HuH-7.5 (cell line): Measurements from ENCODE around the gene HOXA6.

Source experiments
- DNase-seq: peaks from one replicate; pipeline ENCODE4 v3.0.0; 2011; ENCODE audit warnings: low spot score

Gene HOXA6

DNA sequence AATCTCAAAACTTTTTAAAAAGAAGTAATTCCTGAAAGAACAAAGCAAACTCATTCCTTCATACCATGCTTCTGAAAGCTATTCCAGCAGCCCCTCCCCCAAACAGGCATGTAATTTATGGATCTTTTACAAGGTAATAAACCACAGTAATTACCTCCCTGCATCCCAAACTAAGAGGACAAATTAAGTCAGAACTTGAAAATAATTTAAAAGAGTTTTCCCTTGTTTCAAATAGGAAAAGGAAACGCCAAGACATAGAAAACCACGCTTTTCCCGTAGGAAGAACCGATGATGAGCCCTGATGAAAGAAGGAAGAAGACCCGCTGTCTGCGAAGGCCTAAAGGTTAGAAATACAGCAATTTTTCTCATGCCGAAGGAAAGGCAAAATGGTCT lies 25.9 kb downstream of the HOXA6 start:
- DNase-seq = no peak

DNA sequence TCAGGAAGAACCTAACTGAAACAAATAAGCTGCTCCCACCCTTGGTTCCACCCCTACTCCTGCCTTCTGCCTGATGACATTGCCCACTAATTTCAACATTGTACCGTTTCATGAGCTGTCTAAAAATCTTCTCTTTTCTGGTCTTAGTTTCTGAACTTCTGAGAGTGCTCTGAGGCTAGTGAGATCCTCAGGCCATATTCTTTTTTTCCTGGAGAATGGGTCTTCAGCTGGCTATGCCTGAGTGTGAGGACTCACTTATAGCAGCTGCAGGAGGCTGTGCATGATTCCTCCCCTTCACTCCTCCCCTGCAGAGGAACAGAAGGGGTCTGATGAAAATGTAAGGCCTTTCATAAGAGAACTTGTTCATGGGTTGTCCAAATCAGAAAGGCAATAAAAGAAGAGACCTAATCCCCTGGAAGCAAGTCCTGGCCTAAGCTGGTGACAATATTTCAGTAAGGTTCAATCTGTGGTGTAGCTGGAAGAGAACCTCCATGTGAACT lies 28.1 kb downstream of the HOXA6 start:
- DNase-seq = no peak

DNA sequence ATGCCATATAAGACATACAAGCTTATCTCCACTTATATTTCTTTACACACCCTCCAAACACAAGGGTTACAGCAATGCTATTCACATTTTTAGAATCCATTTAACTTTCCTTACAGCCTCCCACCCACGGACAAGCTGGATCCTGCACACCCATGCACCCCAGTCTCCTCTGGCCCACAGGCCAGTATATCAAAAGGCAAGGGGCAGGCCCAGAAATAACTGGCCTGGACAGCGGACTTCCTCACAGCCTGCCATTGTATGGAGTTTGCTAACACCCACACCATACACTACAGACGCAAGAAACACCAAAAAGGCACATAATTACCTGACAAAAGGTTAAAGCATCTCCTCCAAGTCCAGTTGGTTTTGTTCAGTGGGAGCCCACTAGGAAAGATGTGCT lies 29.0 kb downstream of the HOXA6 start:
- no peak for DNase-seq

DNA sequence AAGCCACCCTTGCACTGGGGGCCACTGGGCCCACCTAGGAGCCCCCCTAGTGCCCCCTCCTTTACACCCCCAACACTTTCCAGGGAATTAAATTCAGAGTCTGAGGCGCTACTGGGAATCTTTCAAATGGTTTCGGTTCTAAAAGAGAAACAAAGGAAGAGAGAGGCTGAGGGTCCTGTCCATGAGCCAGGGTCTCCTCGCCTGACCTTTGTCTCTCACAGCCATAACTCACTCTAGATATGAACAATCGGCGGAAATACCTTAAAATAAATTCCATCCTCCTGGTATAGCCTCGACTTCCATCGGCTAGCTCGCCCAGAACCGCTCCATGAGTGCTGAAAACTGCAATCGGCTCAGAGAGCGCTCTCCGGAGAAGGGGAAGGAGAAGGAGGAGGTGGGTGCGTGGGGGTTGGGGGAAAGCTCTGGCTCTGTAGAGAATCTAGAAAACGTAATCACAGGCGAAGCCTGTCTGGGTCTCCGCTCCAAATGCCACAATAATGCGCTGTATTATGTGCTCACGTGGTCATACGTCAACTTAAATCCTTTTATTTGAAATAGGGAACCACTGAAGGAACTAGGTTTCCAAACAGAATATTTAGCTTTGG lies 29.6 kb downstream of the HOXA6 start:
- no peak for DNase-seq

DNA sequence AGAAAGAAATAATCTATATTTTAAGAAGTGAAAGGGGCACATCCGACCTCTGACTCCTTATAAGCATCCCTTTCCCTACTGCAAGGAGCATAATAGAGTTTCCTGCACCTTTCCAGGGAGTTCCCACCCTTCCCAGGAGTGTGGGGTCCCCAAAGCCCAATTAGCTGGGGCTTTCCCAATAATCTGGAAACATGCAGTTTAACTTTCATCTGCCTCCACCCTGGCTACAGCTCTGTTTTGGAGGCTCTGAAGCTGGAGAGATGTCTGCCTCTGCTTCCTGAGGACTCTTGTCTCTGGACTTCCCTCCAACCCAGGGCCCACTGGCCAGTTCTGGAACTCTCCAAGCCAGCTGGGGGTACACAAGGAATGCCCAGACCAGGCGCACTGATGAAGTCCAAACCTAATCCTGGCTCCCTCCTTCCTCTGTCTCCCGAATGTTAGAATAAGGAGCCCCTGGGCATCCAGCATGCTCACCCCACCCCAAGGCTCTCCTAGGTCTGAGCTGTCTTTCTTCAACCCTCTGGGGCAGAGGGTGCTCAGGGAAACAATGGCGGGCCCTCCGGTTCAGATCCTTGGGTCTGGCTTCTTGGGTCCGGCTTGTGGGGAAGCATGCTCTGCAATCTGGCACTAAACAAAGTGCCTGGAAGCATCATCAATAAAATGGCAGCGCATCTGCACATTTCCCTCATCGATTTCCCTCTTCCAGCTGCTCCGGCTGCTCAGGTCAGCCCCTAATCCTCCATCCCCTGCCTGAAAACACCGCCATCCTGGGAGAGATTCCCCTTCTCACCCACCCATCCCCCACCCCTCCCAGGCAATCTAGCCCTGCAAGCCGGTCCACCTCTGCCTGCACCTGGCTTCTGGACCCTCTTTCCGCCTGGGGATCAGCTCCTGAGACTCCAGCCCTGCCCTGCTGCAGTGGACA lies 30.4 kb downstream of the HOXA6 start:
- DNase-seq = no peak

DNA sequence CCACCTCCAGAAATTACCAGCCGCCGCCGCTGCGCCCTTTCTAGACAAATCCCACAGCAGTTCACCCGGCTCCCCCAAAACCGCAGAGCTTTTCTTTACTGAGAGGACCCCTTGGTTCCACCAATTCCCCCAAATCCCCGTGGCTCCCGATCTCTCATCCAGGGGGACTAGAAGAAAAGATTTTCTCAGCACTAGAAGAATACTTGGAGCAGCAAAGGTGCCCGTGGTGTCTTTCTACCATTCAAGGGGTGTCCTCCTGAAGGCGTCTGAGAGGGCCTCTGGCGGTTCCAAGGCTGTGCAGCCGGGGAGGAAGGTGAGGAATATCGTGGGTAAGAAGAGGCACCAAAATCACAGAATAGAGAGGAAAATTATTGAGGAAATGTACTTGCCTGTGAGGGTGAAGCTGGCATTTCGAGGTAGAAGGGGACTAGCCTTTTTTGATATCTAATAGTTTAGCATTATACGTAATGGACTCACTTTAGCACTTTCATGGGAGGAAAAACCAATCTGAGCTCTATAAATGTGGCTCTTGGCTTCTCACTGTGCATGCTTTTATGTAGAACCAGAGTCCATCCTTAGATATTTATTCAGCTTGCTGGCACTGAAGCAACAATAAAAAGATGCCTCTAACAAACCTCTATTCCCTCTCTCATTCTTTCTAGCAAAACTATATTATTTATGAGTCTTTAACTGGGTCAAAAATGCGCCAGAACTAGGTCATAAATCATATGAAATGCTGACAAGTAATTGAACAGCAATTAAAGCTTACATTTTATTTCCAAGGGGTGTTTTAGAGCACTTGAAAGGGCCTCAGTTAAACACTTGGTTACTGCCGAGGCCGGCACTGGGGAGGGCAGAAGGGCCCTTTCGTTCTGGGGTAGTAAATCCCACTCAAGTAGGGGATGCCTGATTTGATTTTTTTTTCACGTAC lies 31.3 kb downstream of the HOXA6 start:
- DNase-seq = no peak

DNA sequence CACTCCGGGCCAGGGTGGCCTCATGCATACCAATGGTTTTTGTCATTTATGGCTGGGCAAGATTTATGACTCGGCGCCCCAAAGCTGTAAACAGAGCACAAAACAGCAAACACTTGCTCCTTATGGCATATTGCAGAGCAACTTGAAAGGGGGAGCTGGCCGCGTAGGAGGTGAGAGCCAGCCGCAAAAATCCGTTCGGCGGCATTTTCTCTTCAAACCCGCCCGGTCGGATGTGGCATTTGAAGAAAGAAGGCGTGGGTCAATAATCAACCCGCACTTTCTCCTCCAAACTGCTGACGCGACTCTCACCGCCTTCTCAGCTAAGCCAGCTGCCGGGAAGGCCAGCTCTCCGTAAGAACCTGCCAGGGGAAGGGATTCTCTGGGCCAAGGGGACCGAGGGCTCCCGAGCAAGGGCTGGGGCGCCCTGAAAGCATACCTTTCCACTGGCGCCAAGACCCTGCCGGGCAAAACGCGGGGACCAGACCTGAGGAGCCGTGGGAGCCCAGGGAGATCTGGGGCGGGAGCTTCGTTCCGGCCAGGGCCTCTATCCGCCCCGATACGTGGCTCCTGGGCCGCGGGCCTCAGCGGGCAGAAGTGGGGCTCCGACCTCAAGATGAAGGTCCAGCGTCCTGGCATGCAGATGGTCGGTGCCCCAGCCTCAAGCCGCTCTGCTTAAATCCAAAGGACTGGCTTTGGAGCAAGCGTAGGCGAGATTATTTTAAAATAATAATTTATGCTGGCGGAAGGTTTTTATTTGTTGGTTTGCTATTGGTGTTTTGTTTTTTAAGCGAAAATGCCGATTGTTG lies 32.1 kb downstream of the HOXA6 start:
- DNase-seq = no peak

DNA sequence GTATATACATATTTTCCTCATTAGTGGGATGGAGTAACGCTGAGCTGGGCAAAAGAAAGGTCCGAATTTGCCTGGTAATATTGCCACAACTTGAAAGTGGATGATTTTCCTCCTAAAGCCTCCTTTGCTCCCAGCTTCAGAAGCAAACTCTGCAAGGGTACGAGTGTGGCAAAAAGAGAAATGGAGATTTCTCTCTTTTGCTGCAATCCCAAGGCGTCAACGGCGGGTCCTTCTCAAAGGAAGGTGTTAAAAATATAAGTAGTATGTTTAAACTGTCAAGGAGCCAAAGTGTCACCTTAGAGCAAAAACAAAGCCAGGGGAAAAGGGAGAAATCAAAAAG lies 32.7 kb downstream of the HOXA6 start:
- no peak for DNase-seq

DNA sequence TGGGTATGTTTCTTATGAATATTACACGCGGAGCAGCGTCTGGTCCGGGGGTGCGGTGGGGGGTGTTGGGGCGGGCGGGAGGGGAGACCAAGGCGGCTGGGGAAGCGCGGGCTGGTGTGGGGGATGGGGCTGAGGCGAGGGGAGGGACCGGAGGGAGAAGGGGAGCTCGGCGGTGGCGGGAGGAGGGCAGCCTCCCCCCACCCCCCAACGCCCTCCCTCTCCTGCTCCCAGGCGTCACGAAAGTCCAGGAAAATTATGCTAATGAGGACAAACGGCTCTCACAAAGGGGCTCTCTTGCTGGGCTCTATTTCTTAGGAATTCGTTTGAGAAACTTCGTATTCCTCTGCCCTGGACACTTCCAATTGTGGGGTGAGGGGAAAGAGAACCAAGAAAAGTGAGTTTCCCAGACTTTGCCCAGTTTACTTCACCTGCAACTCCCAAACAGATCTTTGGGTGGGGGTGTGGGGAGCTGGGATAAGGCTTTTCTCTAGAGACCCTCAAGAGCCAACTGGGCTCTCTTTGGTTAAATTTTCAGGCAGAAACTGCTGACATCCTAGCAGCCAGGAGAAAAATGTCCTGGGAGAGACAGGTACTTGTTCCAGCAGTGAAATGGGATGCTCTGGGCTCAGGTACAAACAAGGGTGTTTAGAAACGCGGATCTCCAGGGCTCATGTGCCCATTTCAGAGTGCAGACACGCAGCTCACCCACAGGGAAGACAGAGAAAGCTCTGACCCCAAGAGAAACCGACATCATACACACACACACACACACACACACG lies 33.4 kb downstream of the HOXA6 start:
- no peak for DNase-seq

DNA sequence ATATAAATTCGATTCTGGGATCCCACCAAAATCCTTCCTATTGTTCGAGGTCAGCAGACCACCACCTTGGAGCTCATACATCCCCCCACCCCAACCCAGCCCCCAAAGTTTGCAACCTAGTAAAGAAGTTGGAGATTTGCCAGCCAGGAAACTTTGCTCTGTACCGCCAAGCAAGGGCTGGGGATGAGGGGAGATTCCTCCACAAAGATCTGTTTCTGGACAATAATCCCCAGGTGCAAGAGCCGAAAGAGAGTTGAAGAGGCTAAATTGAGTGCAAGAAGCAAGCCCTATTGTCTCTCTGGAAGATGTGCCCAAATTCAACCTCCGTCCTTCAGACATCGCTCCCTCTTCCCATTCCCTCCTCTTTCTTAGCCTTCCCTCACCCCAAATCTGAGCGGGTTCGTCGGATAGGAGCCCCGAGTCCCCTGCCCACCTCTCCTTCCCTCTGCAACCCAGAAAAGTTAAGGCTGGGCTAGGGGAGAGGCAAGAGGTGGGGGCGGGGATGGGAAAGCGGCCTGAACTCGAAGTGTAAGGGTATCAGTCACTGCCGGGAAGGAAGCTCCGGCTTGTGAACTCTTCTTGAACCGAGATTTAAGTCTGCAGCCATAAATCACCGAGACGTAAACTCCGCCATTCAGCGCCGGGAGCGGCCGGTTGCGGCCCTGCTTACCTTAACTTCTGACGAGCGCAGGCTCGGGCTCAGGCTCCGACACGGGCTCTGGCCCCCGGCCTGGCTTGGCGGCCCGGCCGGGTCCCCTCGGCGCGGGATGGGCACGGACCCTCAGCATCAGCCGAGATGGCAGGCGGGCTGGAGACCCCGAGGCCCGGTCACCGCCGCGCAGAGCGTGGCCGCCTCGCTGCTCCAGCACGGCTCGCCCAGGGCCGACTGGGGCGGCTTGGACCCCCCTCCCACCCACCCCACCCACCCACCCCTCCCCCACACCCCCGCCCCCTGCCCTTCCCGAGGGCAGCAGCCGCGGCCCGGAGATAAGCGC lies 34.3 kb downstream of the HOXA6 start:
- DNase-seq = no peak

DNA sequence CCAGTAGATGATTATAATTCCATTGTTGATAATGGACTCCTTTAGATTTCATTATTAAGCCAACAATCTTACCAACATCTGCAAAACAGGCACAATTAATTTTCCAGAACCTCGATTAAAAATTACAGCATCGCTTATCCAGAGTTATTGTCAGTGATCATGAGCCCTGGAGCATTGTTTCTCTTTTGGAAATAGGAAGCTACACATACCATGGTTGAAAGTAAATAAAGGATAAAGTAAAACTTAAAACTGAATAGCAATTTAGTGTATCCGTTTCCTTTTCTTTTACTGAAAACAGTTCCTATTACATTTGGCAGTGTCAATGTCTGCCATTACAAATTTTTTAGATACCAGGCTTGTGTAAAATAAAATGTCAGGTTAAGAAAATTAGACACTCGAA lies 35.2 kb downstream of the HOXA6 start:
- no peak for DNase-seq

DNA sequence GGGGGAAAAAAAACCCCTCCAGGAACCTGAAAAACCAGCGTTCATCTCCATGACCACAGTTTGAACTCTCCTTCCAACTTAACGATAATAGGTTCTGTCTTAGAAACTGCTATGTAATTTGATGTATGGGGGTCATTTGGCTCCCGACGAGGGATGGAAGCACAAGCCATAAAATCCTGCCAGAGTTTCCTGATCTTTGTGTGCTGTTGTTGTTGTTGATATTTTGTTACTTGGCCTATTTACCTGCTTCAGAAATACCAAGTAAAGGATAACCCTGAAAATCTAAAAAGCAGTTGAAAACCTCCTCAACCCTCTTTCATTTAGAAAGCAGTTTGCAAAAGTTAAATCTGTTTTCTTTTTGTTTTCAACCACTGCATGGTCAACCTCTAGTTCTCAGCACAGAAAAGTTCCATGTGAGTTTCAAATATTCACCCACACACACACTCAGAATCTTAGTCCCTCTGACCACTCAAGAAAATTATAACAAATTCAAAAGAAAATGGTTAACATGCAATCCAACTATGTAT lies 35.8 kb downstream of the HOXA6 start:
- no peak for DNase-seq

DNA sequence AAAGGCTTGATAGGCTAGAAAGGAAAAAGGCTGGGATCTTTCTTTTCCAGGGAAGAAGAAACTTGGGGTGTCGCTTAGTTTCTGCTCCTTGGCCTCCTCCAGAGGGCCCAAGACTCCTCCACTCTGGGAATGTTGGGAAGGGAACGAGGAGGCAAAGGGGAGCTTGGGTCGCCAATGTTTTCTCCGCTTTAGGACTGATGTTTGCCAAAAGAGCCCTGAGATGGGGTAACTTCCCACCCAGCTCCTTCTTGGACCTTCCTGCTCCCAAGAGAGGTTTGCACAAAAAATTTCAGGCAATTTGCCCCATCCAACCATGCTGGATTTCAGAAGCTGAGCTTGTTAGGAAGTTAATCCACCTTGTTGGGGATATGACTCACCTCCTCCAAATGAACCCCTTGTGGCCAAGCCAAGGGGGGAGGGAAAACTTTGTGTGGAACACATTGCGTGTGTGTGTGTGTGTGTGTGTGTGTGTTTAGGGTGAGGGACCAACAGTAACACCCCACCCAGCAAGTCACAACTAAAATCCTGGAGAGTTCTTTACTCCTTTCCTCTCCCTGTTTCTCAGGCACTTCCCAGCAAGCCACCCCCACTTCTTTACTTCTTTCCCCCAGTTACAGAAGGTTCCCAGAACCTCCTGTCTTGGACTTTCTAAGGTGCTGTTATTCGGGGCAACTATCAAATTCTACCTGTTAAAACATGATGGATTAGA lies 36.4 kb downstream of the HOXA6 start:
- DNase-seq = no peak

DNA sequence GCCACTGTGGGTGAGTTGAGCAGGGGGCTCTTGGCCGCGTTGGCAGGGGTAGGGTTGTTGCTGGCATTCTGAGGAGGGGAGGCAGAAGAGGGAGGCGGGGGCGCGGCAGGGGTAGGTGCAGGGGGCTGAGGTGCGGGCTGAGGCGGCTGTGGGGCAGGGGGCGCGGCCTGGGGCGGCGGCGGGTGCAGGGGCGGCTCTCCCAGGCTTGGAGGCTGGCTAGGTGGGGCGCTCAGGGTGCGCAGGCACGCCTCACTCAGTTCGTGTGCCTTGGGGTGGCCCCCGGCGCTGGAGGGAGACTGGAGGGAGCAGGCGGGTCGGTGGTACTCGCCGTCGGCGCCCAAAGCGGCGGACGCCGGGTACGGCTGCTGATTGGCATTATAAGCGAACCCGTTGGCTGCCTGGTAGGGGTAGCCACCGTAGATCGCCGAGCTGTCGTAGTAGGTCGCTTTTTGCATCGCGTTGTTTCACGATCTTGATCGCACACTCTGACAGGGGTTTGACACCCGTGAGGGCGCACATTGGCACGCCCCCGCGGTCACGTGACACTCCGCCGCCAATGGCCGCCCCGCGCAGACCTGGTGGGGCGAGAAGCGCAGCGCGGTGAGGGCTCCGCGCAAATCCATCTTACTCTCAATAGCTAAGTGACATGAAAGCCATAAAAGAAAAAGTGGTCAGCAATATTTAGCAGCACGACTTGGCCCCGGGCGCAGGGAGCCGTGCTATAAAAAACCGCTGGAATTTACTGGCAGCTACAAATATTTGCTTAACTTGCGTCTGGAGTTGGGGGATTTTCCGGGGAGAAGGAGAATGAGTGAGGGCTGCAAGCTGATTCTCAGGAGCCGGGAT lies 37.2 kb downstream of the HOXA6 start:
- no peak for DNase-seq

DNA sequence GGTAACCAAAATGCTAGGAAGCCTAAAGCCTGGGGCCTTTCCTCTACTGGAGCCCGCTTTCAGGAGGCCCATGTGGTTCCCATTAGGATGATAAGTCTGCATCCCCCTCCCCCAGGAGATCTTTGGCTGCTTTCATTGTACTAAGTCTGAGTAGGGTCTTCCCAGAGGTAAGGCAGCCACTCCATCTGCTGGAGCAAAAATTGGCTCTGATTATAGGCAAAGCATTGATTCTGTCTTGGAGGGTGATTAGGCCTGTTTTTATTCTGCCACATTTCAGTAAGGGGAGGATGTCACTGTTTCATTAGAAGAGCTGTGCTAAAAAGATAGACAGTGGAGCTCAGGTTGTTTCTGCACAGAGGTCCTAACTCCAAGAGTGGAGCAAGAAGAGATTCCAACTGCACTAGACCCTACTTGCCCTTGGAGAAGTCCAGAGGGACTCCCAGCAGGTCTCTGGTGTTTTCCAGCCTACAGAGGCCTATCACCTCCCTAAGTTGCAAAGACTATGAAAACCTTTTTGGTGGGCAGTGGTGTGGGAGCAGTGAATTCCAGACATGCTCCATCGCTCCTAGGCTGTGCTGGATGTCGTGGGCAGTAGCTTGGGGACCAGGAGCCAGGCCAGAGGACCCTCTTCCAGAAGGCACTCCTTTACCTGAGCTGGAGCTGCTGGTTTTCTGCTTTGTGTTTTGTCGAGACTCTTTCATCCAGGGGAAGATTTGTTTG lies 37.9 kb downstream of the HOXA6 start:
- no peak for DNase-seq

DNA sequence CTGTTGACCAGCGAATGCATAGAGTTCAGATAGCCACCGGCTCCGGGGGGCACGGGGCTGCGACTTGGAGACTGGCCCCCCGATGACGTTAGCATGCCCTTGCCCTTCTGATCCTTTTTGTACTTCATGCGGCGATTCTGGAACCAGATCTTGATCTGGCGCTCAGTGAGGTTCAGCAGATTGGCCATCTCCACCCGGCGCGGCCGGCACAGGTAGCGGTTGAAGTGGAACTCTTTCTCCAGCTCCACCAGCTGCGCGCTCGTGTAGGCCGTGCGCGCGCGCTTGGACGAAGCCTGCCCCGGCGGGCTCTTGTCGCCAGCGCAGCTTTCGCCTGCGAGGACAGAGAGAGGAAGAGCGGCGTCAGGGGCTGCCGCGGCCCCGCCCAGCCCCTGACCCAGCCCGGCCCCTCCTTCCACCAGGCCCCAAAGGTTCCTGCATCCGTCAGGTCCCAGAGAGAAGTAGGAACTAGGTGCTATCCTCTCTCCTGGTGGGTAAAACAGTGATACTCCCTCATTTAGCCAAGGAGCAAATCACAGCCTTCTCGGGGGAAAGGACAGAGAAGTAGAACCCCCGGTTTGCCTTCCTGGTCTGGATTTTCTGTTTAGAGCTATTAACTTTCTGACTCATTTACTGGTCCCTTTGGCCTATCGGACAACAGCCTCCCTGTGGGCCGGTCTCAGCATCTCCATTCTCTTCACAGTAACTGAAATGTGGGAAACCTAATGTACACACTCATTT lies 39.0 kb downstream of the HOXA6 start:
- no peak for DNase-seq
